Bronchial epithelial cell (primary cell): ENCODE measurements around the gene SNIP1. TPM values are rescaled to one million over a fixed set of nuclear protein-coding genes. Genes with fewer than 3 reads are reported as not detected.
A peak's percentile ranks its signal among the peaks of the same experiment; 100 is the strongest.

ENCODE experiments used
- DNase-seq: peaks from one replicate; pipeline ENCODE4 v3.0.0-alpha.2; 2010; ENCODE audit warnings: low read depth
- FAIRE-seq: peaks from 2 replicates; lab custom pipeline; 2011; peaks lifted over from hg19 to GRCh38; lab: Jason Lieb, UNC
- H3K27me3 ChIP-seq: 2 replicates; pipeline ENCODE4 v1.5.1; 2011; ENCODE audit warnings: low read length; ENCODE audit not compliant: control insufficient read depth, insufficient read depth
- H3K36me3 ChIP-seq: 2 replicates; pipeline ENCODE4 v1.5.1; 2011; ENCODE audit warnings: low read length; ENCODE audit not compliant: control insufficient read depth, insufficient read depth
- H3K4me3 ChIP-seq: 2 replicates; pipeline ENCODE4 v1.5.1; 2011; ENCODE audit warnings: mild to moderate bottlenecking, low read depth, low read length, control low read depth
- total RNA-seq: library from RNA; depleted of rRNA; stranded (reverse); fragments of >200 nt; gene quantifications from 2 replicates; pipeline ENCODE4 v1.2.1, GENCODE V29; 2014
- TF ChIP-seq, protein P1 (sequence below): IDR thresholded peaks from 2 replicates; pipeline ENCODE4 v1.5.1; 2011; ENCODE audit warnings: mild to moderate bottlenecking, moderate library complexity, low read length, control low read depth, inconsistent platforms; ENCODE audit not compliant: insufficient read depth, severe bottlenecking

The SNIP1 gene
- total RNA-seq, 1 donor from 2014 or later, result 11.3 TPM

DNA sequence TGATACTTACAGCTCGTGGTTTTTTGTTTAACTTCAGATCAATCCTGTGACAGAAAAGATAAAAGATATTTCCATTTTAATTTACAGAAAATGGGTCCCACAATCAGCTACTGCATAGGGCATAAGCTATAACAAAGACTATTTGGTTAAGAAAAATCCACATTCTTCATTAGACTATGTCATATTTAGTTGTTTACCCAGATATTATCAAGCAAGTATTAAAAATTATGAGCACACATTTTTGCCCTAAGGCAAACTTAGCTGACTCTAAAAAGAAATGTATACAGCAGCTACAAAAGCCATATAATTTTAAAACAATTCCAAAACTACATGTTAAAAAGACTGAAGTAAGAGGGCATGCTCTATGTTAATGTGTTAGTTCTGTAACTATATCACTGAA, 58.2 kb downstream of the SNIP1 start:
- peaks cover 1% of the 10 kb centered on the region for H3K36me3 ChIP-seq
- H3K4me3 ChIP-seq, result no peak overlapping the region
- H3K27me3 ChIP-seq, result no peaks in the 10 kb centered on the region
- TF ChIP-seq, protein P1, sequence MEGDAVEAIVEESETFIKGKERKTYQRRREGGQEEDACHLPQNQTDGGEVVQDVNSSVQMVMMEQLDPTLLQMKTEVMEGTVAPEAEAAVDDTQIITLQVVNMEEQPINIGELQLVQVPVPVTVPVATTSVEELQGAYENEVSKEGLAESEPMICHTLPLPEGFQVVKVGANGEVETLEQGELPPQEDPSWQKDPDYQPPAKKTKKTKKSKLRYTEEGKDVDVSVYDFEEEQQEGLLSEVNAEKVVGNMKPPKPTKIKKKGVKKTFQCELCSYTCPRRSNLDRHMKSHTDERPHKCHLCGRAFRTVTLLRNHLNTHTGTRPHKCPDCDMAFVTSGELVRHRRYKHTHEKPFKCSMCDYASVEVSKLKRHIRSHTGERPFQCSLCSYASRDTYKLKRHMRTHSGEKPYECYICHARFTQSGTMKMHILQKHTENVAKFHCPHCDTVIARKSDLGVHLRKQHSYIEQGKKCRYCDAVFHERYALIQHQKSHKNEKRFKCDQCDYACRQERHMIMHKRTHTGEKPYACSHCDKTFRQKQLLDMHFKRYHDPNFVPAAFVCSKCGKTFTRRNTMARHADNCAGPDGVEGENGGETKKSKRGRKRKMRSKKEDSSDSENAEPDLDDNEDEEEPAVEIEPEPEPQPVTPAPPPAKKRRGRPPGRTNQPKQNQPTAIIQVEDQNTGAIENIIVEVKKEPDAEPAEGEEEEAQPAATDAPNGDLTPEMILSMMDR, result no peak
- FAIRE-seq (no peak), DNase-seq (no peak)

DNA sequence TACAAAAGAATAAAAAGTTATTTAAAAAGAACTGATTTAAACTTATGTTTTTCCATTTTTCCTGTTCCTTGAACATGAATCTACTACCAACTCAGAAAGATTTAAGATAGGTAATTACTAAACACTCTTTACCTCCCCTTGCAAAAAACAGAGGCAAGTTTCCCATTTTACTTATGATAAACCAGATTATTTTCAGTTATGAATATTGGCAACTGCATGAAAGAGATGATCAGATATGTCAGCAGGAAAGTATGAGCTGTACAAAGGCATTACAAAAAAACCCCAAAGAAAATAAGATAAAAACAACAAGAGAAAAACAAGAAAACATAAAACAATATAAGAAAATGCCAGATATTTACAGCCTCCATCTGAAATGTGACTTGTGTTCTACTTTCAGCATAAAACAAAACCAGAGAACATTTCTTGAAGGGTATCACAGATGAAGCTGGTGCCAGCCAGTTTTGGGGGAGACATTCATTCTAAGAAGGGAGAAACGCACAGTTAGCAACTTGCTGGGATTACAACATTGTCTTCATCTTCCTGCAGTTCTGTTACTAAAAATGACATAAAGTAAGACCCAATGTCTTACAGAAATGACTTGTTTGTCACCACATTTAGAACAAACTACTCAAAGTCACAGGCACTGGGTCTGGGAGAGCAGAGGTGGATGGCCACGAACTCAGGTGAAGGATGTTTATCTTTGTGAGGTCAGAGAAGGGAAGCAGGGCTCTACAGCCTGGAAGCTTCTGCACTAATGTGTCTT, 60.6 kb downstream of the SNIP1 start:
- DNase-seq, result no peak
- no peak for FAIRE-seq
- TF ChIP-seq, protein P1, result no peak
- no peak overlapping the region for H3K4me3 ChIP-seq
- no peaks in the 10 kb centered on the region for H3K27me3 ChIP-seq
- H3K36me3 ChIP-seq, result peaks cover 1% of the 10 kb centered on the region

DNA sequence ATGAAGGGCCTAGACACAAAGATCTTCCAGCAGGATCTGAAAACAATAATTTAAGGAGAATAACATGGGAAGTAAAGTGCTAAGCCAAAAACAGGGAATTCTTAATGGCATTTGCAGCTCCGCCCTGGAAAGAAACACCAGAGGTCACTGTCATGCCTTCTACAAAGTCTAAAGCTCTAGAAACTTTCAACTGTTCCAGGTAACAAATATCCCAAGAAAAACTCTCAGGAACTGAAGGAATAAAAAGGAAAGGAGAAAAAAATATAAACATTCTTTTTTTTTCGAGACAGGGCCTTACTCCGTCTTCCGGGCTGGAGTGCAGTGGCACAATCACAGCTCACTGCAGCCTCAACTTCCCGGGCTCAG, 66.5 kb downstream of the SNIP1 start:
- H3K36me3 ChIP-seq, result peaks cover 8% of the 10 kb centered on the region
- no peaks in the 10 kb centered on the region for H3K27me3 ChIP-seq
- TF ChIP-seq, protein P1, result no peak
- H3K4me3 ChIP-seq, result no peak overlapping the region
- FAIRE-seq (no peak), DNase-seq (no peak)

DNA sequence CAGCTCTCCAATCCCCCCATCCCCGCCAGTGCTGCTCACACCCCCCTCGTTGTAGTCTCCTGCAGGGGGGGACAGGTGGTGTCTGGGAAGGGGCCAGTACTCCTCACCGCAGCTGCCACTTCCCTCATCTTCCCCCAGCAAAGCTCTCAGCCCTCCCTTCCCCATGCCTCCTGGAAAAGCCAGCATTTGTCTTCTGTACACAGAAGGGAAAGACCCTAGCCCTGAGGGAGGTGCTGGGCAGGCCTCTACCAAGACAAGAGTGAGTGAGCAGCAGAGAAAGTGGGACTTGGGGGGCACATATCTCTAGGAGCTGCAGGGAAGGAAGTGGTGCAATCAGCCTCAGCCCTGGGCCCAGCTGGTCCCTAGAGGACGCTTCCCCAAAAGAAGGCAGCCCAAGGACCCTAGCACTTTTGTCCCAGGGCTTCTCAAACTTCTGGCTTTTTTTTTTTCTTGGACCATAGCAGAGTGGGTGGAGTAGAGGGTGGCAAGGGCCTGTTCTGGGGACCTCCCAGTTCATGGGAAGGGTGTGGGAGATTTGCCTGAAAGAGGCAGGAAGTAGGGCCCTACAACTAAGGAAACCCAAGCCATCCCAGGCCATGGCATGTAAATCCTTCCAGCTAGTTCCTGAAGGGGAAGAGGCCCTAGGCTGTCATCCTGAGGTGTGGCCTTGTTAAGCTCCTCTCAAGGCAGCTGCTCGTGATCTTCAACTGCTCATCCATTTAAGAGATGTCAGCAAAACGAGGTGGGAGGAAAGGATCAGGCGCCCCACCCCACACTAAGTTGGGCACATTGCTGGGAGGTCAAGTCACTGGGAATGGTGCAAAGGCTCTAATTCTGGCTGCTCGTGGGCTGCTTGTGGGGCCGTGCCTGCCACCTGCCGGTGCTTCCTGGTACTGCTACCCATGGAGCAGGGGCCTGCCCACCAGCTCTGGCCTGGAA, 67.1 kb downstream of the SNIP1 start:
- Histone ChIP-seq H3K36me3 (peaks cover 13% of the 10 kb centered on the region), H3K27me3 (no peaks in the 10 kb centered on the region), H3K4me3 (no peak overlapping the region)
- DNase-seq (peak; percentile 71), FAIRE-seq (peak; percentile 58)
- TF ChIP-seq, protein P1, result peak; percentile 94

DNA sequence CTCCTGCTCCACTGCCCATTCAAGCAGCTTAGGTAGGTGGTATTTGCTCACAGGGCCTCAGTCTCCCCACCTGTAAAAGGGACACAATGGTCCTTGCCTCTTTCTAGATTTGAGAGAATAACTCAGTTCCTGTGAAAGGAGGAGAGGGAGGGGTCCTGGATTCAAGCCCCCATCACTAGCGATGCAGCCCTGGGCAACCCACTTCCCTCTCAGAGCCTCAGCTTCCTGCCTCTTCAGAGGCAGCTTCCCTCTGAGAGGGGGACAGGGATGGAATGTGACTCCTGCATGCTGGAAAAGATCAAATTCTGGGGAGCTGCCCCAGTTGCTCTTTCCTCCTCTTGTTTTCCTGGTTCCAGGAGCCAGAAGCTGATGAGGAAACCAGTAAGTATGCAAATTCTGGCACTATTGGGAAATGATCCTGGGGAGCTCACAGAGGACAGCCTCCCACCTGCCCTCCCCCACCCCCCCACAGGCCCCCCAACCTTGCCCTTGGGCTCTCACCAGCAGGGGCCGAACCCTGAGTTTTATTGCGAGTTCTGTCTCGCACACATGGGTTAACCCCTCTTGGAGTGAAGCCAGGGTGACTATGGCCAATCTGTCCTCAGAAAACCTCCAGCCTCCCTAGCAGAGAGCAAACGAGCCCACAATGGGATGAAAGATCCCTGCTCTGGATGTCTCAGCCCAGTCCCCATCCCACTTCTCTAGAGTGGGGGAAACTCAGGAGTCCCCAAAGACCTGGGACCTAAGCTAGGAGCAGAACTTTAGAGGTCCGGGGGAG, 68.0 kb downstream of the SNIP1 start:
- DNase-seq (peak; percentile 31), FAIRE-seq (no peak)
- TF ChIP-seq, protein P1, result no peak
- Histone ChIP-seq H3K36me3 (peaks cover 22% of the 10 kb centered on the region), H3K27me3 (no peaks in the 10 kb centered on the region), H3K4me3 (no peak overlapping the region)

Other genes starting within 250 kb of the SNIP1 start
- gene ZC3H12A, start 79.7 kb downstream of the SNIP1 start, total RNA-seq, result 14.2 and 24.2 TPM in 2 replicates
- 50.1 and 74.5 TPM in 2 replicates for gene MEAF6, start 39.5 kb downstream of the SNIP1 start, total RNA-seq
- under 0.01 and 0.26 TPM in 2 replicates for gene DNALI1, start 2.6 kb upstream of the SNIP1 start, total RNA-seq
- 64.5 and 73.4 TPM in 2 replicates for gene GNL2, start 41.6 kb upstream of the SNIP1 start, total RNA-seq
- not detected in 2 replicates for gene RSPO1, start 80.6 kb upstream of the SNIP1 start, total RNA-seq
- gene CDCA8, start 138.2 kb upstream of the SNIP1 start, total RNA-seq, result 0.26 and 0.38 TPM in 2 replicates
- gene EPHA10, start 210.8 kb upstream of the SNIP1 start, total RNA-seq, result 0.13 and 0.26 TPM in 2 replicates
- 0.26 TPM in 2 replicates for gene MANEAL, start 239.6 kb upstream of the SNIP1 start, total RNA-seq